ENCODE measurements around the gene THADA. TPM values are rescaled to one million over a fixed set of nuclear protein-coding genes. Genes with fewer than 3 reads are reported as not detected.

Gene THADA
- total and polyA plus RNA-seq, 5 donors from 2014 or later, result 19.1 to 52.9 (median 20.2) TPM

DNA sequence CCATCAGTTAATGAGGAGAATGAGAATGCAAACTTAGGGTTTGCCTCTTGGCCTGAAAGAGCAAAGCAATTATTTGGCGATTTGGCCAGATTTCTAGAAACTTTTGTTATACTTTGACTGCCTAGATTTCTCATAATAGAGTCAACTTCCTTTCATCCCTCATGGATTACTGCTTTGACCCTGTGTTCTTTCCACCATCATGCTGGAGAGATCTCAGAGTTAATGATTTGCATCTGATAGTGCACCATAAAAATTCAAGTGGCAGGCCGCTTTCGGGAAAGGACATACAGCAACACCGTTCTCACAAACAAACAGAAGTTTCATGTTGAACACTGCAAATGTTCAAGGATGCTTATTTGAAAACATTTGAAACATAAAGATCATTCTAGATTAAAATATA, 225.7 kb downstream of the THADA start:
- Mint-ChIP-seq H3K36me3 (peaks cover 23% of the 10 kb centered on the region), H3K27me3 (no peaks in the 10 kb centered on the region), H3K27ac (no peak overlapping the region), H3K4me1 (peaks cover 0 to 23% (median 12%) of the 10 kb centered on the region in 4 donors), H3K4me3 (no peak overlapping the region), H3K9me3 (no peaks in the 10 kb centered on the region)
- ATAC-seq (ENCODE audit: low read depth in 2 of 2) (no peak), DNase-seq (no peak)
- H3K27me3 ChIP-seq (ENCODE audit: control insufficient read depth, insufficient read depth, low read length), result no peaks in the 10 kb centered on the region
- no peaks in the 10 kb centered on the region for H3K9me3 ChIP-seq (ENCODE audit: control insufficient read depth in 2 of 2, low read length in 2 of 2)
- H3K36me3 ChIP-seq (ENCODE audit: control insufficient read depth, insufficient read depth, low read length), result no peaks in the 10 kb centered on the region
- no peak overlapping the region for H3K4me3 ChIP-seq (ENCODE audit: low read depth, low read length)
- no peak overlapping the region for H3K27ac ChIP-seq (ENCODE audit: insufficient read depth, low read length, poor library complexity, severe bottlenecking)
- H3K4me1 ChIP-seq (ENCODE audit: control insufficient read depth, insufficient read depth, low read length, poor library complexity, severe bottlenecking), result no peaks in the 10 kb centered on the region

DNA sequence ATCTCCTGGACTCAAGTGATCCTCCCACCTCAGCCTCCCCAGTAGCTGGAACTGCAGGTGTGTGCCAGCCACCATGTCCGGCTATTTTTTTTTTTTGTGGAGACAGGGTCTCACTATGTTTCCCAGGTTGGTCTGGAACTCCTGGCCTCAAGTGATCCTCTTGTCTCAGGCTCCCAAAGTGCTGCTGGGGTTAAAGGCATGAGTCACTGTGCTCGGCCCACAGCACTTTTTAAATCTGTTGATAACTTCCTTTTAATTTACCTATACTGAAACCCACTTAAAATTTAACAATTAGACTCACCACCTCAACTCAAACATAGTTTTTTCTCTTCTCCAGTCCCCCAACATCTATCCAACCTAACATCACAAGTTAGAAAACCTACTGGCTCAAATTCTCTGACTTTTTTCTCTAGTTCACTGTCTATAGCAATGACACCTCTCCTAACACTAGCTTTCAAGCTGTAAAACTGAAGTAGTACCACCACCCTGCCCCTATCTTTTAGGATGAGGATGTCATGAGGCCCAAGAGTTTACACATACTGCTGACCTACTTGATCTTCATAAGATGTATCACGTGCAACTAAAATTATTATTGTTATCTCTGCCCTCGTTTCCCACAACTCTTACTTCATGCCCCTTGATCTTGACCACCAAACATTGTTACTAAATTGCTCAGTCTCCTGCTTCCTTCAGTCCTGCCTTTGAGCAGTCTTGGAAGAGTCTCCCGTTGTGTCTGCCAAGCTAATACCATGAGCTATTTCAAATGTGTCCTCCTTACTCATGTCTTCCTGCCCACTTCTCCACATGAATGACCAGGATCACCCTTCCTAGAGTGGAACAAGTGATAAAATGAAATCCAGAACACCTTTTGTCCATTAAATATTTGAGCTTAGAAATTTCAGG, 227.1 kb downstream of the THADA start:
- no peaks in the 10 kb centered on the region for H3K9me3 ChIP-seq (ENCODE audit: control insufficient read depth in 2 of 2, low read length in 2 of 2)
- no peak for DNase-seq
- no peak overlapping the region for H3K27ac ChIP-seq (ENCODE audit: insufficient read depth, low read length, poor library complexity, severe bottlenecking)
- ATAC-seq (ENCODE audit: low read depth in 2 of 2), result no peak
- no peaks in the 10 kb centered on the region for H3K4me1 ChIP-seq (ENCODE audit: control insufficient read depth, insufficient read depth, low read length, poor library complexity, severe bottlenecking)
- H3K4me3 Mint-ChIP-seq, result no peak overlapping the region
- H3K36me3 ChIP-seq (ENCODE audit: control insufficient read depth, insufficient read depth, low read length), result no peaks in the 10 kb centered on the region
- peaks cover 0 to 1% (median 0%) of the 10 kb centered on the region in 7 donors for H3K9me3 Mint-ChIP-seq
- no peak overlapping the region for H3K4me3 ChIP-seq (ENCODE audit: low read depth, low read length)
- peaks cover 29% of the 10 kb centered on the region for H3K36me3 Mint-ChIP-seq
- peak overlapping the region in 1 of 3 donors; percentile 25 for H3K27ac Mint-ChIP-seq
- H3K4me1 Mint-ChIP-seq, result peaks cover 0 to 21% (median 15%) of the 10 kb centered on the region in 4 donors
- no peaks in the 10 kb centered on the region for H3K27me3 ChIP-seq (ENCODE audit: control insufficient read depth, insufficient read depth, low read length)
- no peaks in the 10 kb centered on the region for H3K27me3 Mint-ChIP-seq

DNA sequence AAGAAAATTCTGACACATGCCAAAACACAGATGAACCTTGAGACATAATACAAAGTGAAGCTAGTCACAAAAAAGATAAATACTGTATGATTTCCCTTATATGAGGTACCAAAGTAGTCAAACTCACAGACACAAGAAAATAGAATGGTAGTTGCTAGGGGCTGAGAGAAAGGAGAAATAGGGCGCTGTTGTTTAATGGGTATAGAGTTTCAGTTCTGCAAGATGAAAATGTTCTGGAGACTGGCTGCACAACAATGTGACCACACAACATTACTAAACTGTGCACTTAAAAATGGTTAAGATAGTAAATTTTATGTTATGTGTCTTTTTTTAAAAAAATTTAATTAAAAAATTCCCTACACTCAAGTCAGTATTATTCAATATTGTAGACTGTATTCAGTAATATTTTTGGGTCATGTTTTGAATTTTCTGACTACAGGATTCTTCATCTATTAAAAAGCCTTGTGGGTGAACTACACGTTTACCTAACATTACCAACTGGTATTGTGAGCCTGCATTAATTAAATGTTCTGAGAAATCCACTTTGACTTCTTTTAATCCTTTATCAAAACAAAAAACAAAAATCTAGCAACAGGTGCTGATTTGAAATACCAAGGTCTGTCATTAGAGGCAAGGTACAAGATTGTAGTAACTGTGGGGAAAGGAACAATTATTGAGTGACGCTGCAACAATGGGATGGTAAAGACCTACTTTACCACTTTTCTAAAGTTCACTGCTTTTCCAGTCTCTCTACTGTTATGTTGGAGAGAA, 228.6 kb downstream of the THADA start:
- H3K27ac ChIP-seq (ENCODE audit: insufficient read depth, low read length, poor library complexity, severe bottlenecking), result no peak overlapping the region
- ATAC-seq (ENCODE audit: low read depth in 2 of 2), result no peak

DNA sequence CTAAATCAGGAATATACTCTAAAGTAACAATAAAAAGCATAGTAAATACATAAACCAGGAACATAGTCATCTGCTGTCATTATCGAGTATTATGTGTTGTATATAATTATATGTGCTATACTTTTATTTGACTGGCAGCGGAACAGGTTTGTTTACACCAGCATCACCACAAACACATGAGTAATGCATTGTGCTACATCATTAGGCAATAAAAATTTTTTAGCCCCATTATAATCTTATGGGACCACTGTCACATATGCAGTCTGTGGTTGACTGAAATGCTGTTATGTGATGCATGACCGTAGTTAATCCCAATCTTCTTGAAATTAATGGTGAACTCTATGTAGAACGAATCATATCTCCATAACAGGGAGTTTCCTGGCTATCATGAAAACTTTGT, 232.7 kb downstream of the THADA start:
- DNase-seq (no peak), ATAC-seq (ENCODE audit: low read depth in 2 of 2) (no peak)
- H3K27me3 ChIP-seq (ENCODE audit: control insufficient read depth, insufficient read depth, low read length), result no peaks in the 10 kb centered on the region
- Mint-ChIP-seq H3K4me3 (no peak overlapping the region), H3K4me1 (peaks cover 0 to 16% (median 6%) of the 10 kb centered on the region in 4 donors), H3K27ac (no peak overlapping the region), H3K36me3 (peaks cover 22% of the 10 kb centered on the region), H3K27me3 (no peaks in the 10 kb centered on the region), H3K9me3 (peaks cover 0 to 1% (median 0%) of the 10 kb centered on the region in 7 donors)
- H3K9me3 ChIP-seq (ENCODE audit: control insufficient read depth in 2 of 2, low read length in 2 of 2), result no peaks in the 10 kb centered on the region
- no peak overlapping the region for H3K4me3 ChIP-seq (ENCODE audit: low read depth, low read length)
- H3K36me3 ChIP-seq (ENCODE audit: control insufficient read depth, insufficient read depth, low read length), result no peaks in the 10 kb centered on the region
- no peaks in the 10 kb centered on the region for H3K4me1 ChIP-seq (ENCODE audit: control insufficient read depth, insufficient read depth, low read length, poor library complexity, severe bottlenecking)
- H3K27ac ChIP-seq (ENCODE audit: insufficient read depth, low read length, poor library complexity, severe bottlenecking), result no peak overlapping the region

More for the DNA sequence above, 228.6 kb downstream of the THADA start:
- Histone ChIP-seq H3K9me3 (ENCODE audit: control insufficient read depth in 2 of 2, low read length in 2 of 2) (no peaks in the 10 kb centered on the region), H3K27me3 (ENCODE audit: control insufficient read depth, insufficient read depth, low read length) (no peaks in the 10 kb centered on the region), H3K4me3 (ENCODE audit: low read depth, low read length) (no peak overlapping the region), H3K4me1 (ENCODE audit: control insufficient read depth, insufficient read depth, low read length, poor library complexity, severe bottlenecking) (no peaks in the 10 kb centered on the region), H3K36me3 (ENCODE audit: control insufficient read depth, insufficient read depth, low read length) (no peaks in the 10 kb centered on the region)
- Mint-ChIP-seq H3K27ac (peak overlapping the region in 1 of 3 donors; percentile 12), H3K4me3 (no peak overlapping the region), H3K4me1 (peaks cover 0 to 21% (median 13%) of the 10 kb centered on the region in 4 donors), H3K27me3 (no peaks in the 10 kb centered on the region), H3K36me3 (peaks cover 37% of the 10 kb centered on the region), H3K9me3 (peaks cover 0 to 1% (median 0%) of the 10 kb centered on the region in 7 donors)
- no peak for DNase-seq

DNA sequence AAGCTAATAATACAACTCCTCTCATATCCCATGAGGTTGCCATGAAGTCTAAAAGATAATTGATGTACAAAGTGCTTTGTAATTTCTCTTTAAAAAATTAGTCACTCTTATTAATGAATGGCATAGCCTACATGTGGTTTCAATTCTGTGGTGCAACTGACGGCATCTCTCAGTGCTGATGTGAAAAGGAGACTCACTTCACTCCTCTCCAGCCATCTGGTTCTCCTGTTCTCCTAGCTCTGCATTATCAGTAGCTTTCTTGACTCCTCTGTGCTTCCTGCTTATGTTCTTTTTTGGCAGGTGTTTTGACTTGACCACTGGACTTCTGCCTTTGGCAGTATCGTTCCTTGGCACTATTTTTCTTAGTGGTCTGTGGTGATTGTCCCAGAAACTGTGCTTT, 234.6 kb downstream of the THADA start:
- Mint-ChIP-seq H3K27ac (no peak overlapping the region), H3K36me3 (peaks cover 24% of the 10 kb centered on the region), H3K4me3 (no peak overlapping the region), H3K4me1 (peaks cover 0 to 8% (median 4%) of the 10 kb centered on the region in 4 donors), H3K27me3 (no peaks in the 10 kb centered on the region), H3K9me3 (peaks cover 0 to 1% (median 0%) of the 10 kb centered on the region in 7 donors)
- no peak overlapping the region for H3K4me3 ChIP-seq (ENCODE audit: low read depth, low read length)
- H3K36me3 ChIP-seq (ENCODE audit: control insufficient read depth, insufficient read depth, low read length), result no peaks in the 10 kb centered on the region
- no peaks in the 10 kb centered on the region for H3K27me3 ChIP-seq (ENCODE audit: control insufficient read depth, insufficient read depth, low read length)
- no peaks in the 10 kb centered on the region for H3K4me1 ChIP-seq (ENCODE audit: control insufficient read depth, insufficient read depth, low read length, poor library complexity, severe bottlenecking)
- H3K27ac ChIP-seq (ENCODE audit: insufficient read depth, low read length, poor library complexity, severe bottlenecking), result no peak overlapping the region
- H3K9me3 ChIP-seq (ENCODE audit: control insufficient read depth in 2 of 2, low read length in 2 of 2), result no peaks in the 10 kb centered on the region
- DNase-seq (no peak), ATAC-seq (ENCODE audit: low read depth in 2 of 2) (no peak)

DNA sequence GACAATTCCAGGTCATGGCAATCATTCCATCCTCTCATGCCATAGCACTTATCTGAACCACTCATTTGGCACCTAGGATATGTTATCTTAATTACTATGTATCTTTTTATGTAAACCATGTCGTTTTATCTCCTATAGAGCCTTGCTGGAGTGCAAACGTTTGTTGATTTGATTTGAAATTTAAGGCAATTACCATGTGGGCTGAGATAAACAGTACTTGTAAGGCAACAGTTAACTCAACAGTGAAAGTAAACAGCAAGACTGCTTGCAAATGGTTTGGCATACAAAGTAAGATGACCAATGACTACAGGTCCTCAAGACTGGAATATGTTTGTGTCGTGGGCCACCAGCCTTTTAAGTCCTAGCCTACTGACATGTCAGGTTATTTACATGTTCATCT, 235.7 kb downstream of the THADA start:
- Histone ChIP-seq H3K9me3 (ENCODE audit: control insufficient read depth in 2 of 2, low read length in 2 of 2) (no peaks in the 10 kb centered on the region), H3K27ac (ENCODE audit: insufficient read depth, low read length, poor library complexity, severe bottlenecking) (no peak overlapping the region), H3K4me3 (ENCODE audit: low read depth, low read length) (no peak overlapping the region), H3K4me1 (ENCODE audit: control insufficient read depth, insufficient read depth, low read length, poor library complexity, severe bottlenecking) (no peaks in the 10 kb centered on the region), H3K36me3 (ENCODE audit: control insufficient read depth, insufficient read depth, low read length) (no peaks in the 10 kb centered on the region), H3K27me3 (ENCODE audit: control insufficient read depth, insufficient read depth, low read length) (no peaks in the 10 kb centered on the region)
- DNase-seq (no peak), ATAC-seq (ENCODE audit: low read depth in 2 of 2) (no peak)
- peaks cover 0 to 6% (median 2%) of the 10 kb centered on the region in 4 donors for H3K4me1 Mint-ChIP-seq
- no peaks in the 10 kb centered on the region for H3K27me3 Mint-ChIP-seq
- H3K27ac Mint-ChIP-seq, result no peak overlapping the region
- H3K9me3 Mint-ChIP-seq, result peaks cover 0 to 1% (median 0%) of the 10 kb centered on the region in 7 donors
- H3K36me3 Mint-ChIP-seq, result peaks cover 24% of the 10 kb centered on the region
- no peak overlapping the region for H3K4me3 Mint-ChIP-seq

DNA sequence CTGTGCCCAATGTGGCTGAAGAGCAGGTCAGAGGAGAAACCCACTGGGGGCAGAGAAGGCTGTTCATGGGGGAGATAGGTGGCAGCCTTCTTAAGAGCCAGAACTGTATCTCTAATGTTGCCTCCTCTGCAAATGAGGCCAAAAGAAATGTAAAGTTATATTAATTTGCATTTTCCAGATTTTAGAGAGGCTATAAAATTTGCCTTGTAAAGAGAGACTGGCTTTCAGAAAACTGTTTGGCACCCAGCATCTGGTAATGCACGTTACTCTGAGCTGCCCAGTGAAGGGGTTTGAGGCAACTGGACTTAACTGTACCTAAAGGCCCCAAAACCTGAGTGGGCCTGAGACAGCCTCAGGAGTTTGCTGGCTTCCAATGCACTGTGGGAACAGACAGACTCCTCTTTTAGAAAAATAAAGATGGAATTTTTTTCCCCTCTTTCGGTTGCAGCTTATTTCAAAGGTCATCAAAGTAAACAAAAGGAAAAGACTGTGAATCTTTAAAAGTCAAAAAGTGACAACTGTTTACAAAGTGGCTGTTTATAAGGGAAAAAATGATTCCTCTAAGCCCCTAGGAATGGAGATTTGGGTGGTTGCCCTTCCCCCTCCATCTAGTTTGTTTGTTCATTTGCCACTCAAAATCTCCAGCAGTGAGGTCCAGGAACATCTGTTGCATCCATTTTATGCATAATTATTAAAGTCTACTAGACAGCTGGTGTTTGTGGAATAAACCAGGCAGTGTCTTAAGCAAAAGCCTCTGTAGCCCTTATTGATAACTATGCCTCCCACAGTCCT, 237.2 kb downstream of the THADA start:
- H3K36me3 ChIP-seq (ENCODE audit: control insufficient read depth, insufficient read depth, low read length), result no peaks in the 10 kb centered on the region
- H3K9me3 Mint-ChIP-seq, result peaks cover 0 to 1% (median 0%) of the 10 kb centered on the region in 7 donors
- peaks cover 0 to 7% (median 0%) of the 10 kb centered on the region in 4 donors for H3K4me1 Mint-ChIP-seq
- no peak for ATAC-seq (ENCODE audit: low read depth in 2 of 2)
- no peaks in the 10 kb centered on the region for H3K27me3 ChIP-seq (ENCODE audit: control insufficient read depth, insufficient read depth, low read length)
- DNase-seq, result no peak
- no peak overlapping the region for H3K4me3 Mint-ChIP-seq
- no peak overlapping the region for H3K4me3 ChIP-seq (ENCODE audit: low read depth, low read length)
- no peak overlapping the region for H3K27ac ChIP-seq (ENCODE audit: insufficient read depth, low read length, poor library complexity, severe bottlenecking)
- no peaks in the 10 kb centered on the region for H3K27me3 Mint-ChIP-seq
- H3K9me3 ChIP-seq (ENCODE audit: control insufficient read depth in 2 of 2, low read length in 2 of 2), result no peaks in the 10 kb centered on the region
- H3K27ac Mint-ChIP-seq, result peak overlapping the region in 1 of 3 donors; percentile 3
- H3K36me3 Mint-ChIP-seq, result peaks cover 26% of the 10 kb centered on the region
- no peaks in the 10 kb centered on the region for H3K4me1 ChIP-seq (ENCODE audit: control insufficient read depth, insufficient read depth, low read length, poor library complexity, severe bottlenecking)
